PC-9 (cell line): ENCODE results near the gene OR10H1. TPM values are rescaled to one million over a fixed set of nuclear protein-coding genes. Genes with fewer than 3 reads are reported as not detected.
"Not testable (repeated sequence)": the region's sequence is repeated elsewhere in the genome, so short reads cannot be mapped to it uniquely, and the experiment has no call there.

ENCODE experiments used
- BruUV-seq: library from RNA; stranded (reverse); fragments of 400-500 nt; replicated peaks from 2 replicates; lab custom pipeline; 2021; lab: Mats Ljungman, UMichigan
- CTCF ChIA-PET: fragments of 300-600 bp; sonication (Branson Sonifier 250); formaldehyde crosslinking; loops from one replicate; lab custom pipeline; 2022; ENCODE audit warnings: antibody characterized with exemption; lab: Charles Lee
- POLR2A ChIA-PET: fragments of 300-600 bp; sonication (Branson Sonifier 250); formaldehyde crosslinking; loops from one replicate; lab custom pipeline; 2022; ENCODE audit warnings: antibody characterized with exemption; ENCODE audit not compliant: unreplicated experiment; lab: Charles Lee
- DNase-seq, 2 experiments: peaks; one replicate each; pipeline versions ENCODE4 v3.0.0 to v3.0.0-alpha.2; 2015 to 2022; ENCODE audit warnings: mixed read lengths in 1 of 2
- H2AFZ ChIP-seq: fragments of 200-600 bp; sonication (generic); 2 replicates; pipeline ENCODE4 v1.8.1; 2017; ENCODE audit warnings: antibody characterized with exemption
- H3F3A ChIP-seq: fragments of 200-600 bp; sonication (generic); 2 replicates; pipeline ENCODE4 v1.8.1; 2017; ENCODE audit warnings: antibody characterized with exemption, mild to moderate bottlenecking, low read depth; ENCODE audit not compliant: insufficient read depth
- H3K27ac ChIP-seq: fragments of 200-600 bp; sonication (generic); 2 replicates; pipeline ENCODE4 v1.6.1; 2016; ENCODE audit warnings: mixed run types
- H3K27me3 ChIP-seq: fragments of 200-600 bp; sonication (generic); 2 replicates; pipeline ENCODE4 v1.6.1; 2016; ENCODE audit warnings: low read depth, mixed run types; ENCODE audit not compliant: insufficient read depth
- H3K36me3 ChIP-seq: fragments of 200-600 bp; sonication (generic); 2 replicates; pipeline ENCODE4 v1.6.1; 2016; ENCODE audit warnings: low read depth, mixed run types
- H3K4me1 ChIP-seq: fragments of 200-600 bp; sonication (generic); replicated peaks from 2 replicates; pipeline ENCODE4 v1.6.1; 2016; ENCODE audit warnings: mixed run types; ENCODE audit not compliant: insufficient read depth
- H3K4me2 ChIP-seq: fragments of 200-600 bp; sonication (generic); 2 replicates; pipeline ENCODE4 v1.6.1; 2017; ENCODE audit warnings: mixed run types
- H3K4me3 ChIP-seq: fragments of 200-600 bp; sonication (generic); 2 replicates; pipeline ENCODE4 v1.6.1; 2016; ENCODE audit warnings: mixed run types
- H3K79me2 ChIP-seq: fragments of 200-600 bp; sonication (generic); 2 replicates; pipeline ENCODE4 v1.6.1; 2017; ENCODE audit warnings: low read depth, mixed run types
- H3K9me2 ChIP-seq: fragments of 200-600 bp; sonication (generic); 2 replicates; pipeline ENCODE4 v1.8.1; 2017; ENCODE audit warnings: mild to moderate bottlenecking; ENCODE audit not compliant: insufficient read depth
- H3K9me3 ChIP-seq: fragments of 200-600 bp; sonication (generic); 2 replicates; pipeline ENCODE4 v1.8.1; 2016; ENCODE audit warnings: low read depth; ENCODE audit not compliant: insufficient read depth
- H4K20me1 ChIP-seq: fragments of 200-600 bp; sonication (generic); 2 replicates; pipeline ENCODE4 v1.8.1; 2017; ENCODE audit not compliant: insufficient read depth
- CTCF ChIP-seq: fragments of 200-600 bp; sonication (generic); conservative IDR thresholded peaks from 2 replicates; pipeline ENCODE4 v1.6.1; 2017; ENCODE audit warnings: mixed run types, antibody characterized with exemption, mild to moderate bottlenecking, moderate library complexity
- EZH2 ChIP-seq: fragments of 200-600 bp; sonication (generic); IDR thresholded peaks from 2 replicates; pipeline ENCODE4 v1.8.0; 2017; ENCODE audit warnings: antibody characterized with exemption, low read depth
- intact Hi-C: fragments of 100-400 bp; cut with micrococcal nuclease; formaldehyde crosslinking; loops from one replicate; pipeline ENCODE4 v1.10.0; 2022; ENCODE audit not compliant: unreplicated experiment
- total RNA-seq: library from RNA; stranded (reverse); gene quantifications from 2 replicates; pipeline ENCODE4 v1.2.3, GENCODE V29; 2021

OR10H1 gene
- total RNA-seq, 1 experiment from 2014 or later: 0.20 TPM

- no peaks in the 10 kb centered on the region for H3K4me1 ChIP-seq
- no TSS peak for BruUV-seq
- H3K9me3 ChIP-seq: no peaks in the 10 kb centered on the region
- TF ChIP-seq CTCF (no peak), EZH2 (no peak)
- no peaks in the 10 kb centered on the region for H3K9me2 ChIP-seq
- H3F3A ChIP-seq: no peaks in the 10 kb centered on the region
- peak in 1 of 2 experiments; percentile 59 for DNase-seq
- peaks cover 15% of the 10 kb centered on the region; the same call in 1 of the 2 replicates for H3K27me3 ChIP-seq
- H3K4me2 ChIP-seq: no peak overlapping the region
- H3K79me2 ChIP-seq: no peaks in the 10 kb centered on the region
- H3K36me3 ChIP-seq: no peaks in the 10 kb centered on the region
- H3K27ac ChIP-seq: no peak overlapping the region
- H4K20me1 ChIP-seq: no peaks in the 10 kb centered on the region
- H3K4me3 ChIP-seq: no peak overlapping the region
- ChIA-PET POLR2A (no interaction called here), CTCF (no interaction called here)
- no peak overlapping the region for H2AFZ ChIP-seq
- intact Hi-C loops: no loop called here
Measured at GRCh38 chr19:15790096-15790495, 25.4 kb downstream of the OR10H1 start.

- ChIA-PET POLR2A (no interaction called here), CTCF (interaction anchor here (0.6 kb wide), 1 partner anchor 52 kb away, joined by 7 read pairs; no protein-coding TSS in a partner anchor)
- no peak overlapping the region for H2AFZ ChIP-seq
- BruUV-seq: no TSS peak
- H3K27ac ChIP-seq: no peak overlapping the region
- no peaks in the 10 kb centered on the region for H3K36me3 ChIP-seq
- no peak overlapping the region for H3K4me2 ChIP-seq
- H3K9me2 ChIP-seq: no peaks in the 10 kb centered on the region
- H3K79me2 ChIP-seq: no peaks in the 10 kb centered on the region
- no peak for TF ChIP-seq EZH2
- TF ChIP-seq CTCF: no peak
- no peaks in the 10 kb centered on the region for H3K9me3 ChIP-seq
- no peaks in the 10 kb centered on the region for H4K20me1 ChIP-seq
- no peaks in the 10 kb centered on the region for H3K4me1 ChIP-seq
- peaks cover 15% of the 10 kb centered on the region; the same call in 1 of the 2 replicates for H3K27me3 ChIP-seq
- H3F3A ChIP-seq: no peaks in the 10 kb centered on the region
- no peak overlapping the region for H3K4me3 ChIP-seq
- no peak for DNase-seq
- intact Hi-C loops: no loop called here
Measured at GRCh38 chr19:15788594-15789270, 26.7 kb downstream of the OR10H1 start.

- intact Hi-C loops: no loop called here
- no peak for DNase-seq
- CTCF ChIA-PET: no interaction called here
- BruUV-seq: no TSS peak
- no peak within 1 kb of the TSS for H3K4me3 ChIP-seq
- no peaks in the 10 kb centered on the region for H4K20me1 ChIP-seq
- TF ChIP-seq CTCF: no peak
- no peaks in the 10 kb centered on the region for H3K79me2 ChIP-seq
- POLR2A ChIA-PET: no interaction called here
- H3K36me3 ChIP-seq: no peaks in the 10 kb centered on the region
- H3F3A ChIP-seq: no peaks in the 10 kb centered on the region
- H3K9me3 ChIP-seq: no peaks in the 10 kb centered on the region
- H3K4me2 ChIP-seq: no peak within 1 kb of the TSS
- no peaks in the 10 kb centered on the region for H3K9me2 ChIP-seq
- H3K4me1 ChIP-seq: no peaks in the 10 kb centered on the region
- H3K27me3 ChIP-seq: peaks cover 15% of the 10 kb centered on the region; the same call in 1 of the 2 replicates
- no peak within 1 kb of the TSS for H2AFZ ChIP-seq
- H3K27ac ChIP-seq: no peak within 1 kb of the TSS
Measured at GRCh38 chr19:15787611-15788155, 27.8 kb downstream of the OR10H1 start, which contains the start of gene OR10H5. Gene OR10H5, plus strand, starts transcription at chr19:15787661. Its CDS starts 6,388 bp downstream, at chr19:15794049.

GRCh38 chr19:15782896-15783295, 32.6 kb downstream of the OR10H1 start:
- POLR2A ChIA-PET, H3K79me2 ChIP-seq, H3K4me2 ChIP-seq, intact Hi-C loops, H2AFZ ChIP-seq, H3K9me2 ChIP-seq, DNase-seq, H3K4me3 ChIP-seq, H3K9me3 ChIP-seq, CTCF ChIA-PET, BruUV-seq, H3K36me3 ChIP-seq, H3K27ac ChIP-seq, H4K20me1 ChIP-seq: not testable (repeated sequence)
- Histone ChIP-seq H3F3A (peaks cover 15% of the 10 kb centered on the region), H3K4me1 (peaks cover 11% of the 10 kb centered on the region; the same call in 1 of the 2 replicates), H3K27me3 (peaks cover 14% of the 10 kb centered on the region; the same call in 1 of the 2 replicates)
